SK-N-SH treated with all-trans-retinoic acid at 6 μM for 48 hours (cell line): ENCODE data around the gene SUFU.

Source experiments
- ATAC-seq: fragments of 200-7000 bp; cut with Tn5 transposase; 3 replicates; pipeline ENCODE4 v1.9.1; 2020; ENCODE audit warnings: mild to moderate bottlenecking, moderate library complexity
- ARNTL ChIP-seq: fragments of 450-650 bp; formaldehyde crosslinking; IDR thresholded peaks from 2 replicates; pipeline ENCODE4 v1.5.0; 2020; ENCODE audit warnings: low read depth, mild to moderate bottlenecking, moderate library complexity, borderline replicate concordance
- BACH2 ChIP-seq: fragments of 250-450 bp; sonication (Bioruptor Pico); IDR thresholded peaks from 2 replicates; pipeline ENCODE4 v1.9.0; 2021; ENCODE audit warnings: mild to moderate bottlenecking, borderline replicate concordance
- CSDC2 ChIP-seq: fragments of 250-450 bp; sonication (Bioruptor Pico); IDR thresholded peaks from 2 replicates; pipeline ENCODE4 v1.5.0; 2020; ENCODE audit warnings: mild to moderate bottlenecking, moderate library complexity
- ESRRG ChIP-seq: fragments of 250-450 bp; sonication (Bioruptor Pico); IDR thresholded peaks from 2 replicates; pipeline ENCODE4 v1.6.1; 2021; ENCODE audit warnings: mild to moderate bottlenecking
- GLIS3 ChIP-seq: fragments of 250-450 bp; sonication (Bioruptor Pico); IDR thresholded peaks from 2 replicates; pipeline ENCODE4 v1.5.0; 2020; ENCODE audit warnings: mild to moderate bottlenecking, moderate library complexity
- PPARA ChIP-seq: fragments of 250-450 bp; sonication (Bioruptor Pico); IDR thresholded peaks from 2 replicates; pipeline ENCODE4 v1.5.0; 2020; ENCODE audit warnings: mild to moderate bottlenecking, borderline replicate concordance
- RARB ChIP-seq: fragments of 250-450 bp; sonication (Bioruptor Pico); IDR thresholded peaks from 2 replicates; pipeline ENCODE4 v1.8.0; 2021; ENCODE audit warnings: mild to moderate bottlenecking, moderate library complexity
- TCF4 ChIP-seq: fragments of 250-450 bp; sonication (Bioruptor Pico); IDR thresholded peaks from 2 replicates; pipeline ENCODE4 v1.8.0; 2021; ENCODE audit warnings: mild to moderate bottlenecking, moderate library complexity, borderline replicate concordance
- TOX ChIP-seq: fragments of 250-450 bp; sonication (Bioruptor Pico); IDR thresholded peaks from 2 replicates; pipeline ENCODE4 v1.8.0; 2021; ENCODE audit warnings: mild to moderate bottlenecking, moderate library complexity, borderline replicate concordance
- ZC3H10 ChIP-seq: fragments of 250-450 bp; sonication (Bioruptor Pico); IDR thresholded peaks from 2 replicates; pipeline ENCODE4 v1.5.1; 2021; ENCODE audit warnings: mild to moderate bottlenecking, moderate library complexity
- ZFP3 ChIP-seq: fragments of 250-450 bp; sonication (Bioruptor Pico); IDR thresholded peaks from 2 replicates; pipeline ENCODE4 v1.5.0; 2020; ENCODE audit warnings: mild to moderate bottlenecking, moderate library complexity
- ZFP30 ChIP-seq: fragments of 450-650 bp; formaldehyde crosslinking; IDR thresholded peaks from 2 replicates; pipeline ENCODE4 v1.5.0; 2022; ENCODE audit warnings: mild to moderate bottlenecking, moderate library complexity
- ZNF565 ChIP-seq: fragments of 450-650 bp; formaldehyde crosslinking; conservative IDR thresholded peaks from 2 replicates; pipeline ENCODE4 v1.5.0; 2020; ENCODE audit warnings: low read depth, mild to moderate bottlenecking, moderate library complexity
- ZNF70 ChIP-seq: fragments of 450-650 bp; formaldehyde crosslinking; IDR thresholded peaks from 2 replicates; pipeline ENCODE4 v1.5.0; 2020; ENCODE audit warnings: mild to moderate bottlenecking, moderate library complexity
- ZNF8 ChIP-seq: fragments of 450-650 bp; formaldehyde crosslinking; IDR thresholded peaks from 2 replicates; pipeline ENCODE4 v1.5.0; 2020; ENCODE audit warnings: mild to moderate bottlenecking, moderate library complexity
- TF ChIP-seq, protein P1 (sequence below): fragments of 250-450 bp; sonication (Bioruptor Pico); IDR thresholded peaks from 2 replicates; pipeline ENCODE4 v1.8.0; 2021; ENCODE audit warnings: low read depth, mild to moderate bottlenecking, moderate library complexity, borderline replicate concordance
- TF ChIP-seq, protein P2 (sequence below): fragments of 250-450 bp; sonication (Bioruptor Pico); IDR thresholded peaks from 2 replicates; pipeline ENCODE4 v1.8.0; 2020; ENCODE audit warnings: mild to moderate bottlenecking, moderate library complexity, borderline replicate concordance
- TF ChIP-seq, protein P3 (sequence below): fragments of 250-450 bp; sonication (Bioruptor Pico); IDR thresholded peaks from 2 replicates; pipeline ENCODE4 v1.5.1; 2020; ENCODE audit warnings: low read depth, mild to moderate bottlenecking, moderate library complexity
- TF ChIP-seq, protein P4 (sequence below): fragments of 250-450 bp; sonication (Bioruptor Pico); IDR thresholded peaks from 2 replicates; pipeline ENCODE4 v1.5.0; 2020; ENCODE audit warnings: mild to moderate bottlenecking, moderate library complexity
- TF ChIP-seq, protein P5 (sequence below): fragments of 250-450 bp; sonication (Bioruptor Pico); IDR thresholded peaks from 2 replicates; pipeline ENCODE4 v1.5.1; 2021; ENCODE audit warnings: mild to moderate bottlenecking, moderate library complexity

Gene SUFU

DNA sequence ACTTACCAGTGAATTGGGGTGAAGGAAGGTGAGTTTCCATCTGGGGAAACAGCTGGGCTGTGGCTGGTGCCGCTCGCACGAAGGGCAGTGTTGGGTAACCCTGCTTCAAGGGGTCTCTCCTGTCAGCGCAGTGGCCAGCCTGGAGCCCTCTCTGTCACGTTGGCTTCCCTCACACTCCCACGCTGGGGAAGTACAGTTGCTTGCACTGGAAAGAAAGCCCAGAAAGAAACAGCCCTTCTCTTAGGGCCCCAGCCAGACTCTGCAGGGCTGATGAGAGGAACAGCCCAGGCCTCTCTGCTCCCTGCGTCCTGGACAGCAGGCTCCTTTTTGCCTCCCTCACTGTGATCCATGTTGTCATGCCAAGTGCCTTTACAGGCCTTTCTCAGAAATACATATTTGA is 100.2 kb downstream of the SUFU start:
- TF ChIP-seq ZFP3 (CRISPR knock-in tag) (no peak), TCF4 (CRISPR knock-in tag) (no peak), ZNF565 (CRISPR knock-in tag) (no peak), ESRRG (no peak)
- TF ChIP-seq, protein P1, sequence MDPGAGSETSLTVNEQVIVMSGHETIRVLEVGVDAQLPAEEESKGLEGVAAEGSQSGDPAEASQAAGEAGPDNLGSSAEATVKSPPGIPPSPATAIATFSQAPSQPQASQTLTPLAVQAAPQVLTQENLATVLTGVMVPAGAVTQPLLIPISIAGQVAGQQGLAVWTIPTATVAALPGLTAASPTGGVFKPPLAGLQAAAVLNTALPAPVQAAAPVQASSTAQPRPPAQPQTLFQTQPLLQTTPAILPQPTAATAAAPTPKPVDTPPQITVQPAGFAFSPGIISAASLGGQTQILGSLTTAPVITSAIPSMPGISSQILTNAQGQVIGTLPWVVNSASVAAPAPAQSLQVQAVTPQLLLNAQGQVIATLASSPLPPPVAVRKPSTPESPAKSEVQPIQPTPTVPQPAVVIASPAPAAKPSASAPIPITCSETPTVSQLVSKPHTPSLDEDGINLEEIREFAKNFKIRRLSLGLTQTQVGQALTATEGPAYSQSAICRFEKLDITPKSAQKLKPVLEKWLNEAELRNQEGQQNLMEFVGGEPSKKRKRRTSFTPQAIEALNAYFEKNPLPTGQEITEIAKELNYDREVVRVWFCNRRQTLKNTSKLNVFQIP (CRISPR knock-in tag), result no peak
- TF ChIP-seq, all 23 proteins: peak for 0
- ATAC-seq, result peak; percentile 70

DNA sequence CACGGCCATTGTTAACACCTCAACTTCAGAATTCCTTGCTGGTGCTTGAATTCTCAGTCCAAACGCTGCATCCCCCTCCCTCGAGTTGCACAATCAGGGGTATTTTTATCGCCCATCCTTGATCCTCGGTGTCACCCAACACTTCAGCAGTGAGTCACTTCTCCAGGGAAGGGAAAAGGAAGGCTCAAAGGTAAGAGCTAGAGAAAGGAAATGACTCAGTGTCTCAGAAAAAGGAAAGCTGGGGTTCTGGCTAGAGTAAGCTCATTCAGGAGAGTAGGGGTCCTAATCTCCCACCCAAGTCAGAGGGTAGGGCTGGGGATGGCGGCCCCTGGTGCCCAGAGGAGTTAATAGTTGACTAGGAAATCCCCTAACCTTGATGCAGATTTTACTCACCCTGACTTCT is 100.7 kb downstream of the SUFU start:
- ATAC-seq, result peak; percentile 79
- TF ChIP-seq, protein P2, sequence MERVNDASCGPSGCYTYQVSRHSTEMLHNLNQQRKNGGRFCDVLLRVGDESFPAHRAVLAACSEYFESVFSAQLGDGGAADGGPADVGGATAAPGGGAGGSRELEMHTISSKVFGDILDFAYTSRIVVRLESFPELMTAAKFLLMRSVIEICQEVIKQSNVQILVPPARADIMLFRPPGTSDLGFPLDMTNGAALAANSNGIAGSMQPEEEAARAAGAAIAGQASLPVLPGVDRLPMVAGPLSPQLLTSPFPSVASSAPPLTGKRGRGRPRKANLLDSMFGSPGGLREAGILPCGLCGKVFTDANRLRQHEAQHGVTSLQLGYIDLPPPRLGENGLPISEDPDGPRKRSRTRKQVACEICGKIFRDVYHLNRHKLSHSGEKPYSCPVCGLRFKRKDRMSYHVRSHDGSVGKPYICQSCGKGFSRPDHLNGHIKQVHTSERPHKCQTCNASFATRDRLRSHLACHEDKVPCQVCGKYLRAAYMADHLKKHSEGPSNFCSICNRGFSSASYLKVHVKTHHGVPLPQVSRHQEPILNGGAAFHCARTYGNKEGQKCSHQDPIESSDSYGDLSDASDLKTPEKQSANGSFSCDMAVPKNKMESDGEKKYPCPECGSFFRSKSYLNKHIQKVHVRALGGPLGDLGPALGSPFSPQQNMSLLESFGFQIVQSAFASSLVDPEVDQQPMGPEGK (CRISPR knock-in tag), result no peak
- TF ChIP-seq ZFP30 (CRISPR knock-in tag) (no peak), TCF4 (CRISPR knock-in tag) (no peak), RARB (CRISPR knock-in tag) (no peak), TOX (CRISPR knock-in tag) (no peak), ESRRG (no peak), ZNF565 (CRISPR knock-in tag) (no peak), BACH2 (CRISPR knock-in tag) (no peak), PPARA (CRISPR knock-in tag) (no peak), ZFP3 (CRISPR knock-in tag) (no peak), ZNF8 (no peak), CSDC2 (CRISPR knock-in tag) (no peak), ZNF70 (no peak), GLIS3 (no peak)
- TF ChIP-seq, protein P1 (CRISPR knock-in tag), result no peak
- TF ChIP-seq, protein P3, sequence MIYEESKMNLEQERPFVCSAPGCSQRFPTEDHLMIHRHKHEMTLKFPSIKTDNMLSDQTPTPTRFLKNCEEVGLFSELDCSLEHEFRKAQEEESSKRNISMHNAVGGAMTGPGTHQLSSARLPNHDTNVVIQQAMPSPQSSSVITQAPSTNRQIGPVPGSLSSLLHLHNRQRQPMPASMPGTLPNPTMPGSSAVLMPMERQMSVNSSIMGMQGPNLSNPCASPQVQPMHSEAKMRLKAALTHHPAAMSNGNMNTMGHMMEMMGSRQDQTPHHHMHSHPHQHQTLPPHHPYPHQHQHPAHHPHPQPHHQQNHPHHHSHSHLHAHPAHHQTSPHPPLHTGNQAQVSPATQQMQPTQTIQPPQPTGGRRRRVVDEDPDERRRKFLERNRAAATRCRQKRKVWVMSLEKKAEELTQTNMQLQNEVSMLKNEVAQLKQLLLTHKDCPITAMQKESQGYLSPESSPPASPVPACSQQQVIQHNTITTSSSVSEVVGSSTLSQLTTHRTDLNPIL (CRISPR knock-in tag), result no peak
- TF ChIP-seq, protein P4, sequence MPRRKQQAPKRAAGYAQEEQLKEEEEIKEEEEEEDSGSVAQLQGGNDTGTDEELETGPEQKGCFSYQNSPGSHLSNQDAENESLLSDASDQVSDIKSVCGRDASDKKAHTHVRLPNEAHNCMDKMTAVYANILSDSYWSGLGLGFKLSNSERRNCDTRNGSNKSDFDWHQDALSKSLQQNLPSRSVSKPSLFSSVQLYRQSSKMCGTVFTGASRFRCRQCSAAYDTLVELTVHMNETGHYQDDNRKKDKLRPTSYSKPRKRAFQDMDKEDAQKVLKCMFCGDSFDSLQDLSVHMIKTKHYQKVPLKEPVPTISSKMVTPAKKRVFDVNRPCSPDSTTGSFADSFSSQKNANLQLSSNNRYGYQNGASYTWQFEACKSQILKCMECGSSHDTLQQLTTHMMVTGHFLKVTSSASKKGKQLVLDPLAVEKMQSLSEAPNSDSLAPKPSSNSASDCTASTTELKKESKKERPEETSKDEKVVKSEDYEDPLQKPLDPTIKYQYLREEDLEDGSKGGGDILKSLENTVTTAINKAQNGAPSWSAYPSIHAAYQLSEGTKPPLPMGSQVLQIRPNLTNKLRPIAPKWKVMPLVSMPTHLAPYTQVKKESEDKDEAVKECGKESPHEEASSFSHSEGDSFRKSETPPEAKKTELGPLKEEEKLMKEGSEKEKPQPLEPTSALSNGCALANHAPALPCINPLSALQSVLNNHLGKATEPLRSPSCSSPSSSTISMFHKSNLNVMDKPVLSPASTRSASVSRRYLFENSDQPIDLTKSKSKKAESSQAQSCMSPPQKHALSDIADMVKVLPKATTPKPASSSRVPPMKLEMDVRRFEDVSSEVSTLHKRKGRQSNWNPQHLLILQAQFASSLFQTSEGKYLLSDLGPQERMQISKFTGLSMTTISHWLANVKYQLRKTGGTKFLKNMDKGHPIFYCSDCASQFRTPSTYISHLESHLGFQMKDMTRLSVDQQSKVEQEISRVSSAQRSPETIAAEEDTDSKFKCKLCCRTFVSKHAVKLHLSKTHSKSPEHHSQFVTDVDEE (CRISPR knock-in tag), result no peak
- TF ChIP-seq, protein P5, sequence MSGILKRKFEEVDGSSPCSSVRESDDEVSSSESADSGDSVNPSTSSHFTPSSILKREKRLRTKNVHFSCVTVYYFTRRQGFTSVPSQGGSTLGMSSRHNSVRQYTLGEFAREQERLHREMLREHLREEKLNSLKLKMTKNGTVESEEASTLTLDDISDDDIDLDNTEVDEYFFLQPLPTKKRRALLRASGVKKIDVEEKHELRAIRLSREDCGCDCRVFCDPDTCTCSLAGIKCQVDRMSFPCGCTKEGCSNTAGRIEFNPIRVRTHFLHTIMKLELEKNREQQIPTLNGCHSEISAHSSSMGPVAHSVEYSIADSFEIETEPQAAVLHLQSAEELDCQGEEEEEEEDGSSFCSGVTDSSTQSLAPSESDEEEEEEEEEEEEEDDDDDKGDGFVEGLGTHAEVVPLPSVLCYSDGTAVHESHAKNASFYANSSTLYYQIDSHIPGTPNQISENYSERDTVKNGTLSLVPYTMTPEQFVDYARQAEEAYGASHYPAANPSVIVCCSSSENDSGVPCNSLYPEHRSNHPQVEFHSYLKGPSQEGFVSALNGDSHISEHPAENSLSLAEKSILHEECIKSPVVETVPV (CRISPR knock-in tag), result no peak

DNA sequence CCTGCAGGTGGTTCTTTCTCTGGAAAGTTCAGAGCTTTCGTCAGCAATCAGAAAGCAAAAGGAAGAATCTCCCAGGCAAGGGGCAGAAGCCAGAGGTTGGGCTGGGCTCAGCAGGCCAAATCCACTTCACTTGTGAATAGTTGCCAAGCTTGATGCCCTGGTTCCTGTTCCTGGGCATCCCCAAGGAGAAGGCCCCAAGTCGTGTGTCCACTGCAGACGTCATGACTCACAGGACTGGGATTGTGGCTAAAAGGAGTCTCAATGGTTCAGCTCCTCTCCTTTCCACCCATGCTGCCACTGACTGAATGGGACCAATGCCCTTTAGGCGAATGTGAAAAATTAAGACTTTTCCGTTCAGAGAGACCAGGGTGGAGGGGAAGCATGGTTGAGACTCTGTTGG is 101.9 kb downstream of the SUFU start:
- ATAC-seq, result peak; percentile 23; the same call in 1 of the 3 replicates
- TF ChIP-seq ARNTL (CRISPR knock-in tag), result no peak
- no peak for TF ChIP-seq GLIS3
- TF ChIP-seq ZFP3 (CRISPR knock-in tag), result no peak
- no peak for TF ChIP-seq CSDC2 (CRISPR knock-in tag)
- TF ChIP-seq, protein P3 (CRISPR knock-in tag), result no peak
- no peak for TF ChIP-seq TOX (CRISPR knock-in tag)
- TF ChIP-seq ZC3H10 (CRISPR knock-in tag), result no peak
- TF ChIP-seq, protein P5 (CRISPR knock-in tag), result no peak
- no peak for TF ChIP-seq RARB (CRISPR knock-in tag)
- TF ChIP-seq ZNF70, result no peak
- no peak for TF ChIP-seq TCF4 (CRISPR knock-in tag)
